ENCODE results near the gene GPR84. TPM values are rescaled to one million over a fixed set of nuclear protein-coding genes. Genes with fewer than 3 reads are reported as not detected.
"Not testable (repeated sequence)": the region's sequence is repeated elsewhere in the genome, so short reads cannot be mapped to it uniquely, and the experiment has no call there.

The GPR84 gene
- total RNA-seq, 1 donor from 2014 or later: not detected

DNA sequence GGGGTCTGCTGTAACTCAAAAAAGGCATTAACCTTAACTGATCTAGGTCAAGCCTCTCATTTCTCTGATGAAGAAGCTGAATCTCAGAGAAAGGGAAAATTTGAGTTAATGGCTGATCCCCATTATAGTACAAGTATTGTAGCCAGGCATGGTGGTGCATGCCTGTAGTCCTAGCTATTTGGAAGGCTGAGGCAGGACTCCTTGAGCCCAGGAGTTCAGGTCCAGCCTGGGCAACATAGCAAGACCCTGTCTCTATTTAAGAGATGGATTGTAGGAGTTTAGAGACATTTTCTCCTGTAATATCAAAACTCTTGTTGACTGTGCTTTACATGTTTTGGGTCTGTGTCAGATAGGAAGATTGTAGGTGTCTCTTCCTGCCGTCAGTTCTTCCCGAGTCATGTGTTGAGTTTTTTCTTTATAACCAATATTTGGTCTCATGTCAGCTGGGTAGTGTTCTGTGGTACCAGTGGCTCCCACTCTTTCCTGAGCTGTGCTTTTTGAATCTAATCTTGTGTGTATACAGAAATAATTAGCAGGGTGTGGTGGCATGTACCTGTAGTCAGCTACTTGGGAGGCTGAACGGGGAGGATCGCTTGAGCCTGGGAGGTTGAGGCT, 30.8 kb downstream of the GPR84 start:
- DNase-seq (ENCODE audit: low read depth): no peak
- H3K4me3 ChIP-seq (ENCODE audit: low read depth, low read length): no peak overlapping the region
- no peaks in the 10 kb centered on the region for H3K36me3 ChIP-seq (ENCODE audit: control insufficient read depth, insufficient read depth, low read length)
- TF ChIP-seq CTCF (IDR thresholded peaks at IDR 0.05; ENCODE audit: insufficient read depth, low read length, poor library complexity, severe bottlenecking): no peak
- H3K27me3 ChIP-seq (ENCODE audit: control insufficient read depth, insufficient read depth, low read length): no peaks in the 10 kb centered on the region

DNA sequence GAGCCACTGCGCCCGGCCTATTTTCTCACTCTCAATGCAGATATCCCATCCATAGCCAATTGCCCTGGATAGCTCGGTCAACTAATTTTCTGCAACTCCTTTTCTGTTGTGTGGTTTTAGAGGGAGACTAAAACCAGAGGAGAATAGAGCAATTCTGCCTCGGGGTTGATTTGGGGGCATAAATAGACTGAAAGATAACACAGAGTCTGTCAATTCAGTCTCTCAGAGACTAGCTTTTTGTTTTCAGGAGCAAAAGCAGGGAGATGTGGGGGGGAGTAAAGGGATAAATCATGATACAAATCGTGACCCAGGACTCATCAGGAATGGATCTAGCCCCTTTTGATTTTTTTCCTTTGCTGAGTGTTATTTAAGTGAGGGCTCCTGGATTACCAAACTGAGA, 32.8 kb downstream of the GPR84 start:
- no peak overlapping the region for H3K4me3 ChIP-seq (ENCODE audit: low read depth, low read length)
- H3K27me3 ChIP-seq (ENCODE audit: control insufficient read depth, insufficient read depth, low read length): no peaks in the 10 kb centered on the region
- no peak for TF ChIP-seq CTCF (IDR thresholded peaks at IDR 0.05; ENCODE audit: insufficient read depth, low read length, poor library complexity, severe bottlenecking)
- no peak for DNase-seq (ENCODE audit: low read depth)
- no peaks in the 10 kb centered on the region for H3K36me3 ChIP-seq (ENCODE audit: control insufficient read depth, insufficient read depth, low read length)

GRCh38 chr12:54330442-54330841, 33.8 kb downstream of the GPR84 start:
- H3K27me3 ChIP-seq (ENCODE audit: control insufficient read depth, insufficient read depth, low read length): no peaks in the 10 kb centered on the region
- no peak for TF ChIP-seq CTCF (IDR thresholded peaks at IDR 0.05; ENCODE audit: insufficient read depth, low read length, poor library complexity, severe bottlenecking)
- H3K36me3 ChIP-seq (ENCODE audit: control insufficient read depth, insufficient read depth, low read length): no peaks in the 10 kb centered on the region
- DNase-seq (ENCODE audit: low read depth): no peak
- H3K4me3 ChIP-seq (ENCODE audit: low read depth, low read length): no peak overlapping the region

DNA sequence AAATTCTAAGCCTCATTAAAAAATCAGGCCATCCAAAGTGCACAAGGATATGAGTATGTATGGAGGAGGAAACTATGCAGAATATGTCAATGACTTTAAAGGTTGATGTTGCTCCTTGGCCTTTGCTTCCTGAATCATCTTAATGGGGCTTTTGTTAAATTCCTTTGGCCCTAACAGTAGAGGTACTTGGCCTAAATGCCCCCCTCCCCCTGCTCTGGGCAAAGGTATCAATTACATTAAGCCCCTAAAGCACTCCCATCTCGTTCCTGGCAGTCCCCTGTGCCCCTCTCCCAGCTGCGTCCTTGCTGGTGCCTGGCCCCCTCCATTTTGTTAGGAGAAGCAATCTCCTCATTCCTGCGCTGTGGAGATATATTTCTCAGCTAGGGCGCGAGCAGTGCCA, 34.5 kb downstream of the GPR84 start:
- H3K36me3 ChIP-seq (ENCODE audit: control insufficient read depth, insufficient read depth, low read length): no peaks in the 10 kb centered on the region
- no peak for TF ChIP-seq CTCF (IDR thresholded peaks at IDR 0.05; ENCODE audit: insufficient read depth, low read length, poor library complexity, severe bottlenecking)
- no peak for DNase-seq (ENCODE audit: low read depth)
- H3K4me3 ChIP-seq (ENCODE audit: low read depth, low read length): no peak overlapping the region
- H3K27me3 ChIP-seq (ENCODE audit: control insufficient read depth, insufficient read depth, low read length): no peaks in the 10 kb centered on the region

GRCh38 chr12:54328595-54329337, 35.5 kb downstream of the GPR84 start:
- H3K4me3 ChIP-seq (ENCODE audit: low read depth, low read length): no peak overlapping the region
- no peak for TF ChIP-seq CTCF (IDR thresholded peaks at IDR 0.05; ENCODE audit: insufficient read depth, low read length, poor library complexity, severe bottlenecking)
- no peak for DNase-seq (ENCODE audit: low read depth)
- no peaks in the 10 kb centered on the region for H3K27me3 ChIP-seq (ENCODE audit: control insufficient read depth, insufficient read depth, low read length)
- no peaks in the 10 kb centered on the region for H3K36me3 ChIP-seq (ENCODE audit: control insufficient read depth, insufficient read depth, low read length)

- not testable (repeated sequence) for H3K36me3 ChIP-seq (ENCODE audit: control insufficient read depth, insufficient read depth, low read length); DNase-seq (ENCODE audit: low read depth); H3K27me3 ChIP-seq (ENCODE audit: control insufficient read depth, insufficient read depth, low read length)
- H3K4me3 ChIP-seq (ENCODE audit: low read depth, low read length): peak overlapping the region; percentile 52
Observed at GRCh38 chr12:54325442-54326109, 38.7 kb downstream of the GPR84 start.

Measured in kidney epithelial cell (primary cell).